Endothelial cell of umbilical vein (primary cell): ENCODE results near the gene HIVEP3. TPM values are rescaled to one million over a fixed set of nuclear protein-coding genes. Genes with fewer than 3 reads are reported as not detected.
A peak's percentile ranks its signal among the peaks of the same experiment; 100 is the strongest.

Source experiments
- BruUV-seq: library from RNA; stranded (reverse); fragments of 400-500 nt; replicated peaks from 2 replicates; lab custom pipeline; 2021; lab: Mats Ljungman, UMichigan
- CTCF ChIA-PET: fragments of 300-600, 350-600 bp; sonication (Branson Sonifier 250); formaldehyde crosslinking; loops from one replicate; lab custom pipeline; 2021; ENCODE audit warnings: antibody characterized with exemption, inconsistent platforms; lab: Charles Lee
- POLR2A ChIA-PET: fragments of 300-600, 350-600 bp; sonication (Branson Sonifier 250); formaldehyde crosslinking; loops from one replicate; lab custom pipeline; 2021; ENCODE audit warnings: antibody characterized with exemption, inconsistent platforms; lab: Charles Lee
- DNase-seq: peaks from one replicate; pipeline ENCODE4 v3.0.0-alpha.2; 2011; ENCODE audit warnings: low read depth, low spot score
- FAIRE-seq: peaks from 2 replicates; lab custom pipeline; 2011; peaks lifted over from hg19 to GRCh38; lab: Jason Lieb, UNC
- H2AFZ ChIP-seq: 2 replicates; pipeline ENCODE4 v1.6.0; 2012; ENCODE audit warnings: low read depth, low read length, control low read depth, inconsistent platforms
- H3K27ac ChIP-seq: 2 replicates; pipeline ENCODE4 v1.5.1; 2011; ENCODE audit warnings: low read depth, mild to moderate bottlenecking, control low read depth, low read length, moderate library complexity; ENCODE audit not compliant: insufficient read depth
- H3K27me3 ChIP-seq, 2 experiments: 2 replicates each; pipeline versions ENCODE4 v1.6.0 to v1.6.1; 2011; ENCODE audit warnings: low read length in 2 of 2, mixed read lengths in 1 of 2; ENCODE audit not compliant: control insufficient read depth in 2 of 2, insufficient read depth in 2 of 2
- H3K36me3 ChIP-seq, 2 experiments: 2 replicates in 1 of 2; 3 replicates in 1 of 2; pipeline ENCODE4 v1.5.1; 2011; ENCODE audit warnings: low read length in 2 of 2, mild to moderate bottlenecking in 1 of 2, moderate library complexity in 1 of 2; ENCODE audit not compliant: control insufficient read depth in 2 of 2, insufficient read depth in 2 of 2; ENCODE audit errors: extremely low read depth in 1 of 2
- H3K4me1 ChIP-seq: 3 replicates; pipeline ENCODE4 v1.5.1; 2011; ENCODE audit warnings: mild to moderate bottlenecking, low read length; ENCODE audit not compliant: control insufficient read depth, insufficient read depth; ENCODE audit errors: extremely low read depth
- H3K4me2 ChIP-seq: 2 replicates; pipeline ENCODE4 v1.6.1; 2011; ENCODE audit warnings: low read length, control low read depth, mixed read lengths; ENCODE audit not compliant: insufficient read depth
- H3K4me3 ChIP-seq, 3 experiments: fragments of 200-600 bp in 1 of 3; sonication (generic), shearing (Covaris generic) in 1 of 3; replicated peaks in 1 of 3; 2 replicates each; pipeline ENCODE4 v1.5.1; 2011 to 2016; ENCODE audit warnings: control low read depth in 3 of 3, low read length in 3 of 3, mild to moderate bottlenecking in 2 of 3, inconsistent platforms in 1 of 3, low read depth in 1 of 3, moderate library complexity in 1 of 3; ENCODE audit not compliant: insufficient read depth in 1 of 3
- H3K79me2 ChIP-seq: 2 replicates; pipeline ENCODE4 v1.6.0; 2012; ENCODE audit warnings: low read length, inconsistent platforms; ENCODE audit not compliant: control insufficient read depth, insufficient read depth
- H3K9ac ChIP-seq: replicated peaks from 2 replicates; pipeline ENCODE3; 2011; ENCODE audit warnings: low read length, control low read depth; ENCODE audit not compliant: insufficient read depth; ENCODE audit errors: extremely low read depth
- H3K9me1 ChIP-seq: replicated peaks from 3 replicates; pipeline ENCODE4 v1.6.0; 2011; ENCODE audit warnings: mild to moderate bottlenecking, low read length; ENCODE audit not compliant: control insufficient read depth, insufficient read depth; ENCODE audit errors: extremely low read depth
- H3K9me3 ChIP-seq: replicated peaks from 2 replicates; pipeline ENCODE4 v1.5.1; 2012; ENCODE audit warnings: low read length, inconsistent platforms; ENCODE audit not compliant: control insufficient read depth, insufficient read depth
- H4K20me1 ChIP-seq: replicated peaks from 2 replicates; pipeline ENCODE3; 2011; ENCODE audit warnings: mild to moderate bottlenecking, low read length; ENCODE audit not compliant: control insufficient read depth, insufficient read depth; ENCODE audit errors: extremely low read depth
- FOS ChIP-seq: IDR thresholded peaks from 2 replicates; pipeline ENCODE4 v1.6.1; 2011; ENCODE audit warnings: mild to moderate bottlenecking, low read length, moderate library complexity, borderline replicate concordance; ENCODE audit not compliant: insufficient read depth
- JUN ChIP-seq: IDR thresholded peaks from 2 replicates; pipeline ENCODE4 v1.6.1; 2011; ENCODE audit warnings: borderline replicate concordance, low read depth; ENCODE audit not compliant: insufficient read length, insufficient read depth
- MAX ChIP-seq: IDR thresholded peaks from 2 replicates; pipeline ENCODE4 v1.6.1; 2011; ENCODE audit not compliant: insufficient read depth, insufficient read length
- MYC ChIP-seq: IDR thresholded peaks from one replicate; pipeline ENCODE4 v1.6.1; 2011; ENCODE audit warnings: mild to moderate bottlenecking, low read depth, low read length
- POLR2AphosphoS5 ChIP-seq: IDR thresholded peaks from 2 replicates; pipeline ENCODE4 v1.6.1; 2012; ENCODE audit warnings: low read depth, mild to moderate bottlenecking, control low read depth, low read length, moderate library complexity; ENCODE audit not compliant: insufficient read depth
- dilution Hi-C: fragments of 300-500 bp; cut with MboI; formaldehyde crosslinking; loops from one replicate; pipeline ENCODE4 v1.15.0; 2019; ENCODE audit warnings: low sequenced_read_pairs; ENCODE audit not compliant: extremely low pct_ligation_motif_present
- intact Hi-C: fragments of 100-400 bp; cut with micrococcal nuclease; formaldehyde crosslinking; loops from one replicate; pipeline ENCODE4 v1.10.0; 2022
- polyA plus RNA-seq, 4 experiments: library from polyadenylated mRNA; depleted of rRNA in 3 of 4; stranded (reverse) in 3 of 4; unstranded in 1 of 4; fragments of >200 nt; gene quantifications; 2 replicates each; pipeline versions ENCODE4 v1.2.1 to v1.2.3, GENCODE V29; 2011 to 2012; ENCODE audit warnings: missing spikeins in 1 of 4
- total RNA-seq: library from RNA; stranded (reverse); gene quantifications from 2 replicates; pipeline ENCODE4 v1.2.3, GENCODE V29; 2021

Gene HIVEP3
- total and polyA plus RNA-seq, 2 donors (not counting 3 experiments of a cell fraction or from before 2014, with no cell fraction given), result 3.4 to 4.0 TPM

GRCh38 chr1:41751804-41752513 is 166.8 kb downstream of the HIVEP3 start:
- dilution Hi-C loops, result no loop called here
- no peaks in the 10 kb centered on the region for H3K9me1 ChIP-seq
- ChIA-PET POLR2A (interaction anchor here (0.7 kb wide), 1 partner anchor 160 kb away, joined by 7 read pairs; no protein-coding TSS in a partner anchor), CTCF (interaction anchor here (1.4 kb wide), 1 partner anchor 38 kb away, joined by 5 read pairs; no protein-coding TSS in a partner anchor)
- no peaks in the 10 kb centered on the region for H3K36me3 ChIP-seq
- no peaks in the 10 kb centered on the region for H3K79me2 ChIP-seq
- H4K20me1 ChIP-seq, result no peaks in the 10 kb centered on the region
- peak; percentile 66 for FAIRE-seq
- intact Hi-C loops, result no loop called here
- H3K9me3 ChIP-seq, result no peaks in the 10 kb centered on the region
- H3K4me1 ChIP-seq, result peaks cover 12% of the 10 kb centered on the region
- peak; percentile 23 for DNase-seq
- BruUV-seq, result no TSS peak
- peaks cover 0 to 1% of the 10 kb centered on the region in 2 experiments for H3K27me3 ChIP-seq
- no peak overlapping the region for H3K27ac ChIP-seq
- H2AFZ ChIP-seq, result no peak overlapping the region
- H3K4me3 ChIP-seq, result no peak overlapping the region
- no peak overlapping the region for H3K9ac ChIP-seq
- no peak overlapping the region for H3K4me2 ChIP-seq
- no peak for TF ChIP-seq FOS
- peak; percentile 17 for TF ChIP-seq POLR2AphosphoS5
- TF ChIP-seq MAX, result no peak
- peak; percentile 7 for TF ChIP-seq JUN
- TF ChIP-seq MYC, result no peak
